ENCODE measurements around the gene ALK. TPM values are rescaled to one million over a fixed set of nuclear protein-coding genes. Genes with fewer than 3 reads are reported as not detected.

ALK gene
- total RNA-seq, 1 donor from 2014 or later, result 1.1 TPM

GRCh38 chr2:29497375-29497774 is 424.0 kb downstream of the ALK start:
- DNase-seq, result no peak

GRCh38 chr2:29496198-29496597 is 425.2 kb downstream of the ALK start:
- intact Hi-C loops (cut with DNase I), result no loop called here
- no peaks in the 10 kb centered on the region for H3K27me3 ChIP-seq (ENCODE audit: low read depth)
- DNase-seq, result no peak

More at GRCh38 chr2:29497375-29497774, 424.0 kb downstream of the ALK start:
- no peak overlapping the region for H3K27ac ChIP-seq
- no peaks in the 10 kb centered on the region for H3K27me3 ChIP-seq (ENCODE audit: low read depth)
- no peaks in the 10 kb centered on the region for H3K4me1 ChIP-seq
- TF ChIP-seq CTCF (IDR thresholded peaks at IDR 0.05), result no peak
- H3K4me3 ChIP-seq, result no peak overlapping the region
- intact Hi-C loops (cut with DNase I), result no loop called here
- ATAC-seq, result no peak
- H3K36me3 ChIP-seq, result no peaks in the 10 kb centered on the region
- no peaks in the 10 kb centered on the region for H3K9me3 ChIP-seq

GRCh38 chr2:29495536-29496060 is 425.8 kb downstream of the ALK start:
- ATAC-seq (no peak), DNase-seq (no peak)
- Histone ChIP-seq H3K9me3 (no peaks in the 10 kb centered on the region), H3K27ac (no peak overlapping the region), H3K4me3 (no peak overlapping the region), H3K27me3 (ENCODE audit: low read depth) (no peaks in the 10 kb centered on the region), H3K36me3 (no peaks in the 10 kb centered on the region), H3K4me1 (no peaks in the 10 kb centered on the region)
- intact Hi-C loops (cut with DNase I), result no loop called here
- no peak for TF ChIP-seq CTCF (IDR thresholded peaks at IDR 0.05)

More at GRCh38 chr2:29496198-29496597, 425.2 kb downstream of the ALK start:
- Histone ChIP-seq H3K36me3 (no peaks in the 10 kb centered on the region), H3K4me3 (no peak overlapping the region), H3K27ac (no peak overlapping the region), H3K9me3 (no peaks in the 10 kb centered on the region), H3K4me1 (no peaks in the 10 kb centered on the region)
- no peak for TF ChIP-seq CTCF (IDR thresholded peaks at IDR 0.05)
- ATAC-seq, result no peak

- intact Hi-C loops (cut with DNase I), result no loop called here
- H3K27ac ChIP-seq, result no peak overlapping the region
- no peak overlapping the region for H3K4me3 ChIP-seq
- no peaks in the 10 kb centered on the region for H3K9me3 ChIP-seq
- no peaks in the 10 kb centered on the region for H3K4me1 ChIP-seq
- no peaks in the 10 kb centered on the region for H3K27me3 ChIP-seq (ENCODE audit: low read depth)
- H3K36me3 ChIP-seq, result no peaks in the 10 kb centered on the region
- DNase-seq, result no peak
- no peak for ATAC-seq
- no peak for TF ChIP-seq CTCF (IDR thresholded peaks at IDR 0.05)
Observed at GRCh38 chr2:29495068-29495467, 426.3 kb downstream of the ALK start.

- Histone ChIP-seq H3K36me3 (no peaks in the 10 kb centered on the region), H3K4me1 (no peaks in the 10 kb centered on the region), H3K4me3 (no peak overlapping the region), H3K9me3 (no peaks in the 10 kb centered on the region), H3K27me3 (ENCODE audit: low read depth) (no peaks in the 10 kb centered on the region), H3K27ac (no peak overlapping the region)
- DNase-seq, result no peak
- intact Hi-C loops (cut with DNase I), result no loop called here
- no peak for ATAC-seq
- no peak for TF ChIP-seq CTCF (IDR thresholded peaks at IDR 0.05)
Observed at GRCh38 chr2:29492701-29493100, 428.7 kb downstream of the ALK start.

- ATAC-seq, result no peak
- no peaks in the 10 kb centered on the region for H3K36me3 ChIP-seq
- H3K9me3 ChIP-seq, result no peaks in the 10 kb centered on the region
- no peaks in the 10 kb centered on the region for H3K4me1 ChIP-seq
- H3K4me3 ChIP-seq, result no peak overlapping the region
- no peak for DNase-seq
- intact Hi-C loops (cut with DNase I), result no loop called here
- no peak for TF ChIP-seq CTCF (IDR thresholded peaks at IDR 0.05)
- no peaks in the 10 kb centered on the region for H3K27me3 ChIP-seq (ENCODE audit: low read depth)
- no peak overlapping the region for H3K27ac ChIP-seq
Observed at GRCh38 chr2:29490045-29490444, 431.3 kb downstream of the ALK start.
